ENCODE results near the gene BEST4.
A peak's percentile ranks its signal among the peaks of the same experiment; 100 is the strongest.
"Not testable (repeated sequence)": the region's sequence is repeated elsewhere in the genome, so short reads cannot be mapped to it uniquely, and the experiment has no call there.

BEST4 gene

DNA sequence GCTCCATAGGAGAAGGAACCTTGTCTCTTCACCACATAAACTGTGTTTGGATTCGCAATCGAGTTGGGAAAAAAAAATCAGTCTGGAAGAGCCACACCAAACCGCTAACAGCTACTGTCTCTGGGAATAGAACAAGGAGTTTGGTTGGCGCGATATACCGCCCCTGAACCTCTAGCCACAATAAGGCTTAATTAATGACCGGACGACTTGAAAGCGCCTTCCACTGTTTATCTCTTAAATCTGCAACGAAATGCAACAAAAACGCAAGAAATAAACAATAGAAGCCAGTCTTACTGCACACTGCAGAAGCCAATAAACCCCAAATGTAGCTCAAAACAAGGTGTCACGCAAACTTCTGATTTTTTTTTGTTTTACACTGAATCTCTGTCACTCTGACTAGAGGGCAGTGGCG, 31.2 kb upstream of the BEST4 start:
- DNase-seq (ENCODE audit: low read depth) = no peak

DNA sequence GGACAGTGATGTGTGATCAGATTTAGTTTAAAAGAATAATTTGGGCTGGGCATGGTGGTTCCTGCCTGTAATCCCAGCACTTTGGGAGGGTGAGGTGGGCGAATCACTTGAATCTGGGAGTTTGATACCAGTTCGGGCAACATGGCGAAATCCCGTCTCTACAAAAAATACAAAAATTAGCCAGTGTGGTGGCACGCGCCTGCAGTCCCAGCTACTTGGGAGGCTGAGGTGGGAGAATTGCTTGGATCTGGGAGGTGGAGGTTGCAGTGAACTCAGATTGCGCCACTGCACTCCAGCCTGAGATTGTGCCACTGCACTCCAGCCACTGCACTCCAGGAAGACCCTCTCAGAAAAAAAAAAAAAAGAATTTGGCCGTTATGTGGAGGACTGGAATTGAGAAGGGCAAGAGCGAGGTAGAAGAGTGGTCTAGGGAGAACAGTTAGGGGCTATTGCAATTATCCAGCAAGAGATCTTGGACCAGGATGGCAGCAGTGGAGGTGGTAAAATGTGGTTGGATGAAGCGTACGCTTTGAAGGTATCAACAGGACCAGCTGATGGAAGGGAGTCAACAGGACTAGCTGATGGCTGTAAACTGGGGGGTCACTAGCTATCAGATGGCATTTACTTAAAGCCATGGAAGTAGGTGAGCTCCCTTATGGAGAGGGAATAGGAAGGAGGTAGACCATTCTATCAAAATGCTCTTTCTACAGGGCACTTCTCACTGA, 30.0 kb upstream of the BEST4 start:
- no peak for DNase-seq (ENCODE audit: low read depth)

DNA sequence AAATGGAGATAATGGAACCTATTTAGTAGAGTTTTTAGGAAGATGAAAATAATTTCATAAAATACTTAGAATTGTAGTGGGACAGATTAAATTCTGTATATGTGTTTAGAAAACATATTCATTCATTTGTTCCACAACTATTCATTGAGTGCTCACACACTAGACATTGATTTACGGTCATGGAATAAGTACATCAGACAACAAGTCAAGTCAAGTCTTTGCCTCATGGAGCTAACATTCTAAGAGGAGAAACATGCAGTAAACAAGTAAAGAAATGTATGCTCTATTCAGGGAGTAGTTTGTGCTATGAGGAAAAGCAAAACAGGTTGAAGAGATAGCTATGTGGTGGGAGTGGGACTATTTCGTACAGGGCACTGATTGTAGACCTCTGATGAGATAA, 29.3 kb upstream of the BEST4 start:
- DNase-seq (ENCODE audit: low read depth) = no peak

DNA sequence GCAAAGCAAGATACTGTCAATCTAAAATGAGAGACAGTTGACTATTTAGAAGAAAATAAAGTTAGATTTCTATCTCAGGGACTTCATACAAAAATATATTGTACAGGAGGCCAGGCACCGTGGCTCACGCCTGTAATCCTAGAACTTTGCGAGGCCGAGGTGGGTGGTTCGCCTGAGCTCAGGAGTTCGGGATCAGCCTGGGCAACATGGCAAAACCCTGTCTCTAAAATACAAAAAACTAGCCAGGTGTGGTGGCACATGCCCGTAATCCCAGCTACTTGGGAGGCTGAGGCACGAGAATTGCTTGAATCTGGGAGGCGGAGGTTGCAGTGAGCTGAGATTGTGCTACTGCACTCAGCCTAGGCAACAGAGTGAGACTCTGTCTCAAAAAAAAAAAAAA, 28.0 kb upstream of the BEST4 start:
- not testable (repeated sequence) for DNase-seq (ENCODE audit: low read depth)

DNA sequence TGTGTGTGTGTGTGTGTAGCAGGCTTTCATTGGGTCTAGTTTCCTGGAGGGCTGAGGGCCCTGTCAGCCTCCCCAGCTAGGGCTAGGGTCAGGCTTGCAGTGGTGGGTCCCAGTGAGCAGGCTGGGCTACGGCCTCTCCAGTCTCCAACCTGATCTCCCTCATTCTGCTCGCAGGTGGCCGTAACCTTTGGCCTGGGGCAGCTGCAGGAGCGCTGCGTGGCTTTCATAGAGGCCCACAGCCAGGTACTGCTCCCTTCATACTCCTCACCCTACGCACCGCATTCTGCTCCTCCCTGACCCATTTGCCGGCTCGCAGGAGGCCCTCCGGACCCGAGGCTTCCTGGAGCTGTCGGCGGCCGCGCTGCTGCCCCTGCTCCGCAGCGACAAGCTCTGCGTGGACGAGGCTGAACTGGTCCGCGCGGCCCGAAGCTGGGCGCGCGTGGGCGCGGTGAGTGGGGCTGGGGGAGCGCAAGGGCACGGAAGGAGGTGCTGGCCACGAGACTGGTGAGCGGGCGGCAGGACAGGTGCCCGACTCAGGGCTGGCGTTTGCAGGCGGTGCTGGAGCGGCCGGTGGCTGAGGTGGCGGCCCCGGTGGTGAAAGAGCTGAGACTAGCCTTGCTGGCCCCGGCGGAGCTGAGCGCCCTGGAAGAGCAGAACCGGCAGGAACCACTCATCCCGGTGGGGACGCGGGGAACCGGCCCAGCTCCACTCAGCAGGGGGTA, 25.0 kb upstream of the BEST4 start:
- no peak for DNase-seq (ENCODE audit: low read depth)

DNA sequence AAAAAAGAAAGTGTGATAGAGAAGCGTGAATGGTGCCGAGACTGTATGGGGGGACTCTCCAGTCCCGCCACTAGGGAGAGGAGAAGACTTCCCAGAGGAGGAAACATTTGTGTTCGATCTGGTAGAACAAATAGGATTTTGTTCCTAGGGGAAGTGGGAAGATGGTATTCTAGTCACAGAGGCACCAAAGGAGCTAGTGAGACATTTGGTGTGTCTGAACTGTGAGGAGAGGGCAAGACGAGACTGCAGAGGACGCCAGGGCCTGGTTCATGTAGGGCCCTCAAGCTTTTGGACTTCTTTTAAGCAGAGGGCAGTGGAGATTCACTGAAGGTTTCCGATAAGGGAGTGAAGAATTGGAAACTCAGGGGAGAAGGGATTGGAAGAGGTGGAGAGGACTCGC, 23.3 kb upstream of the BEST4 start:
- no peak for DNase-seq (ENCODE audit: low read depth)

DNA sequence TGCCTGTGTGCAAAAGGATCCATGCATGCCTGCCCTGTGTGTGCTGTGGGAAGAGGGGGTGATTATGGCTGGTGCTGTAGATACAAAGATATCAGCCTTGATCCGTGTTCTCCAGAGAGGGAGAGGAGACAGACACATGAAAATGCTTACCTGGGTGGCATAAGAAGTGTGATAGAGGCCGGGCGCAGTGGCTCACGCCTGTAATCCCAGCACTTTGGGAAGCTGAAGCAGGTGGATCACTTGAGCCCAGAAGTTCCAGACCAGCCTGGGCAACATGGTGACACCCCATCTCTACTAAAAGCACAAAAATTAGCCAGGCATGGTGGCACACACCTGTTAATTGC, 22.8 kb upstream of the BEST4 start:
- not testable (repeated sequence) for DNase-seq (ENCODE audit: low read depth)

DNA sequence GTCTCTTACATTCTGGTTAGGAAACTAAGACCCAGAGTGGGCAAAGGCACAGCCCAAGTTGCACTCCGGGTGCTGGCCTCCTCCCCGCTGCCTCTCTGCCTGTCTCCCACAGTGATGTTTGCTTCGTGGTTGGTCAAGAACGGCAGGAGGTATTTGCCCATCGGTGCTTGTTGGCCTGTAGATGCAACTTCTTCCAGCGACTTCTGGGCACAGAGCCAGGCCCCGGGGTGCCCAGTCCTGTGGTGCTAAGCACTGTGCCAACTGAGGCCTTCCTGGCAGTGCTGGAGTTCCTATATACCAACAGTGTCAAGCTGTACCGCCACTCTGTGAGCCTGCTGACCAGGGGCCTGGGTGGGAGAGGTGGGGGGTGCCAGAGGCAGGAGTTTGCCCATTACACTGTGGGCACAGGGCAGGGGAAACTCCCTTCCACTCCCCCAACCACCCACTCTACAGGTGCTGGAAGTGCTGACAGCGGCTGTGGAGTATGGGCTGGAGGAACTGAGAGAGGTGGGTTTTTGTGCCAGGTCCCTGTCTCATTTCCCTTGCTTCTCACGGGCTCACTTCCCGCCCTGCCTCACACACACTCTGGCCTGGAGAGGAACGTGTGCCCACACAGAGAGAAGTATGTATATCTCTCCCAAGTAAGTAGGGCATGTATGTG, 22.3 kb upstream of the BEST4 start:
- no peak for DNase-seq (ENCODE audit: low read depth)

DNA sequence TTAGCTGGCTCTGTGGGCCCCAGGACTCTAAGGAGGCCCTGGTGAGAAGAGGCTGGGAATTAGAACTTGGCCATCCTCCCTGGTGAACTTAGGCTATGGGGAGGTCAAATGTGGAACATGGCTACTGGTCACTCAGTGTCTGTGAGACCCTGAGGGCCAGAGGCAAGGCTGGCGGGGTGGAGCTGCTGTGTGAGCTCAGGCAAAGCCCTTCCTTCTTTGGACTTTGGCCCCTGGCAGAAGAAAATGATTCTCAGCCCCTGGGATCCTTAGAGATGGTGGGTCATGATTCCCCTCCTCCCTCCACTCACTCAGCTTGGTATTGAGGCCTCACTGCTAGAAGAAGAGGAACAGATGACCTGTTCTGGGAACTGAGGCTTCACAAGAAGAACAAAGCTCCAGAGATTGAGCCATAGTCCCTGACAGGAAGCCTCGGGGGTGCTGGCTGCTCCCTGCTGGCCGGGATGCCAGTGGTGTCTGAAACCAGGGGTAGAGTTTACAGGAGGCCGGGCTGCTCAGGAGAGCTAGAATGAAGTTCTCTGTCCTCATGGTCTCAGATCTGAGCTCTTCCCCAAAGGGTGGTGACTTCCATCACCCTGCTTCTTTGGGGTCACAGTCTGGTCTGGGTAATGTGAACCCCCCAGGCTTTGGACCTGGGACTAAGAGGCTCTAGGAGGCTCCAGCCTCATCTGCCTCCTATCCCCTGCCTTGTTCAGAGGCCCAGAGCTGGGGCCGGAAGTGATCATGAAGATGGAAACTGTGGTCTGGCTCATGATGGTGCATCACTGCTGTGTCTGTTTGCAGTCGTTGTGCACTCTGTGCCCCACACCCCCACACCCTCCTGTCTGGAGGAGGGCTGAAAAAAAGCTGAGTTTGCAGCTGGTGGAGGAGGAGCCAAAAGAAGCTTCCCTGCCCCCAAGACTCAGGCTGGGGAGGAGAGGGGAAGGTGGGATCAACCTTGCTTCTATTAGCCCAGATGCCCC, 21.3 kb upstream of the BEST4 start:
- no peak for DNase-seq (ENCODE audit: low read depth)

DNA sequence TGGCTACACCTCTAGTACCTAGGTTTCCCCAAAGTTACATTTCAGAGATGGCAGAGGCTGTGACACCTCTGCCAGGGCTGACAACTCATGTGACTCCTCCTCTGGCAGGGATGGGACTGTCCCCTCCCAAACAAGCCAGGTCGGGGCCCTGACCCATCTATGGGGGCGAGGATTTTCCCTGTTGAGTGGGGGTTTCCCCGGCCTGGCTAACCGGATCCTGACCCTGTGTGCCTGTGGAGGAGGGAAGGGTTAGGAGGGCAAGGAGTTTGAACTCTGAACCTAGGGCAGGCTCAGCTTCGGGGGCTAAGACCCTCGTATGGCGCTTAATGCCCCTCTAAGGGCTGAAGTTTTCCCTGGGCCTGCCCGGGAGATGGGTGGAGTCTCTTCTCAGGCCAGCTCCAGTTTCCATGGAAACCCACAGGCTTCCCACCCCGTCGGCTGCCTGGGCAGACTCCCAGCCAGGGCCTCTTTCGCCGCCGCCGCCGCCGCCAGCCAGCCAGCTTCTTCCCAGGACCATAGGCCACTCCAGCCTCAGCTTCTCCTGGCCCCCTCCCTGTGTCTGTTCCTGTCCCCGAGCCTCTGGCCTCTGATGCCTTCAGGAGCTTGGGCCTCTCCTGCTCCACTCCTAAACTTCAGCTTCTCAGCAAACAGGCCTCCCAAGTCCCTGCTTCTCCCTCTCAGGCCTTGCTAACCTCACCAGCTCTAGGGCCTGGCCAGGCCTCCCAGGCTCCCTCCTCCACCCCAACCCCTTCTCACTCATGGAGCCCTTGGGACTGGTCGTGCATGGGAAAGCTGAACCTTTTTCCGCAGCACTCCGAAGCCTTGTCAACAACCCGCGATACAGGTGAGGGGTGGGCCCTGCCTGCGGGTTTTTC, 20.3 kb upstream of the BEST4 start, which contains the start of gene BTBD19:
Gene BTBD19, plus strand, starts transcription at position 461 of the 875 bp plus-strand sequence. Its CDS starts 298 bp downstream, at position 759.
- DNase-seq (ENCODE audit: low read depth) = no peak

DNA sequence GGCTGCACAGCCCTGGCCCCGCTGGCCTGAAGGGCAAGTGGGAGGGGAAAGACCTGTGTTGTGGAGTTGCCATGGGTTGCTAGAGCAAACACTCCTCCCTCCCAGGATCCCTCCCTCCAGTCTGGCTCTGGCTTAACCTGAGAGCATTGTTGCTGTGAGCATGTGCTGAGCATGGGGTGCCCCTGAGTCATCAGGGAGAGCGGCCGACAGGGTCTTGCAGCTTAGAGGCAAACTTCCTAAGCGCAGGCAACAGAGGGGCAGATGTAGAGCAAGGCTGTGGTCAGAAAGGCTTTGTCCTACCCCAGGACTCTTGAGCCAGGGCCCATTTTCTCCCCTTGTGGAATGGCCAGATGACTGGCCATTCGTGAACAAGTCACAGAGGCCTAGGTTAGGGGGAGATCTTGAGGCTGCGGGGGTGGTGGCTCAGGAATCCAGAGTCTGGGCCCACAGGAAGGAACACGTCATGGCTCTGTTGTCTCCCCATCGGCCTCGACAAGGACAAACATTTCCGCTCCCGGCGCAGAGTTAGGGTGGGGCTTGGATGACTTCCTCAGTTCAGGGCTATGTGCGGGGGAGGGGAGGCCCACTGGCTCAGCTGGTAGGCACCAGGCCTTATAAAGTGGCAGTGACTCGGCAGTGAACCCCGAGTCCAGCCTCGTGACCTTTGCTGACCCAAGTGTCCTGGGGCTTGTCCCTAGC, 19.5 kb upstream of the BEST4 start:
- peak; percentile 100 for DNase-seq (ENCODE audit: low read depth)

DNA sequence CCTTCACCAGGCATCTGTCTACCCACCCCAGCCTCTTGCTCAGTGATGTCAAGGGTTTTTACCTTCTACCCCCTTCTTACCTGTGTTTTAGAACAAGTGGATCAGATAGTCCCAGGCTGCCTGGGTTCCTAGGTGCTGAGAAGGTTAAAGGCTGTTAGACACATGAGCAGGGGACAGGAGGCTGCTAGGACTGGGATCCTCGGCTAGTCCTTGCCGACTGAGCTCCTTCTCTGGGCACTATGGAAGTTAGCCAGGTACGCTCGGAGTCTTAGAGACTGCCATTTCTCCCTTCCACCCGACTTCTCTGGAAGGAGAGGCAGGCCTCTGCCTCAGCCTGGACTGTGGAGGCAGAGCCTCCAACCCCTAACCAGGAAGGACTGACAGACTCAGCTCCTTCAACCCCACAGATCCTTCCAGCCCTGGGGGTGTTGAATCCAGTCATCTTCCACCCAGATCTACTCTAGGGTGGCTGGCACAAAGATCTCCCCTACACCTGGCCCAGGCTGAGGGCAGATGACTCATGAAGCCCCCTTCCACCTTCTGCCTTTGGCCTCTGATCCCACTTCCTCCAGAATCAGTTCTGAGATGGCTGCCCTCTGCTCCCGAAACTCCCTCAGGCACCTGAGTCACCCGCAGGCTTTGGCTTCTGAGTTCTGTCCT, 18.9 kb upstream of the BEST4 start, which contains the start of gene DYNLT4:
Gene DYNLT4, minus strand, starts transcription at position 648 of the 660 bp plus-strand sequence. CDS start 683 bp downstream, outside the sequence.
- DNase-seq (ENCODE audit: low read depth) = no peak

DNA sequence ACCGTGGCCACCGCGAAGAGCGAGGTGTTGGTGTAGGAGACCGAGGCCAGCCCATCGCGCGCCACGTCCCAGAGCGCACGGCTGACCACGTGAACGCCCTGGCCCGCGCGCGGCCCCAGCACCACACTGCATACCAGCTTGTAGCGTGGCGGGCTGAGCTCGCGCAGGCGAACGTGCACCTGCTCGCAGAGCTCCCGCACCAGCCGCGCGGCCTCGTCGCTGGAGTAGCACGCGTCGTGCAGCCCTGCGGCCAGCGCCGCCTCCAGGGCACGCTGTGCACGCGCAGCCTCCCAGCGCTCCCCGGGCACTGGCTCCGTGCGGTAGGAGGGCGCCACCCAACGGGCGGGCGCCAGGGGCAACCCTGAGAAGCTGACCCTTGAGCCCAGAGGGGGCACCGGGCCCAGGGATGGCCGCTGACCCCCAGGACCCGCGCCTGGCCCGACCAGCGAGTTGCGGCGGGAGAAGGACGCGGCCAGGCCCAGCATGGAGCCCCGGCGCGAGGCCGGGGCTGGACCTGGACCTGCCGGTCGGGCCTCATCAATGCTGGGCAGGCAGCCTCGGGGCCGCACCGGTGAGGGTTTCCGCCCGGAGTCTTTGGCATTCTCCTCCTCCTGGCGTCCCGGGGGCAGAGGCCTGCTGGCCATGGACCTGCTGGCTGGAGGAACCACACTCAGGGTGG, 18.2 kb upstream of the BEST4 start:
- no peak for DNase-seq (ENCODE audit: low read depth)

DNA sequence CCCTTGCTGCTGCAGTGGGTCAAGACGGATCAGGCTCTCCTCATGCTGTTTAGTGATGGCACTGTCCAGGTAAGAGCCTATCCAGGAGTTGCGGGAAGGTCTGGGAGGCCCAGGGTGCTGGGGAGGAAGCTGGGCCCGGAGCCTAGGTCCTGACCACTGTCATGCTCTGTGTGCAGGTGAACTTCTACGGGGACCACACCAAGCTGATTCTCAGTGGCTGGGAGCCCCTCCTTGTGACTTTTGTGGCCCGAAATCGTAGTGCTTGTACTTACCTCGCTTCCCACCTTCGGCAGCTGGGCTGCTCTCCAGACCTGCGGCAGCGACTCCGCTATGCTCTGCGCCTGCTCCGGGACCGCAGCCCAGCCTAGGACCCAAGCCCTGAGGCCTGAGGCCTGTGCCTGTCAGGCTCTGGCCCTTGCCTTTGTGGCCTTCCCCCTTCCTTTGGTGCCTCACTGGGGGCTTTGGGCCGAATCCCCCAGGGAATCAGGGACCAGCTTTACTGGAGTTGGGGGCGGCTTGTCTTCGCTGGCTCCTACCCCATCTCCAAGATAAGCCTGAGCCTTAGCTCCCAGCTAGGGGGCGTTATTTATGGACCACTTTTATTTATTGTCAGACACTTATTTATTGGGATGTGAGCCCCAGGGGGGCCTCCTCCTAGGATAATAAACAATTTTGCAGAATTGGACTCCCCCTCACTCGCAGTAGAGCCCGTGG, 17.5 kb upstream of the BEST4 start:
- DNase-seq (ENCODE audit: low read depth) = no peak

DNA sequence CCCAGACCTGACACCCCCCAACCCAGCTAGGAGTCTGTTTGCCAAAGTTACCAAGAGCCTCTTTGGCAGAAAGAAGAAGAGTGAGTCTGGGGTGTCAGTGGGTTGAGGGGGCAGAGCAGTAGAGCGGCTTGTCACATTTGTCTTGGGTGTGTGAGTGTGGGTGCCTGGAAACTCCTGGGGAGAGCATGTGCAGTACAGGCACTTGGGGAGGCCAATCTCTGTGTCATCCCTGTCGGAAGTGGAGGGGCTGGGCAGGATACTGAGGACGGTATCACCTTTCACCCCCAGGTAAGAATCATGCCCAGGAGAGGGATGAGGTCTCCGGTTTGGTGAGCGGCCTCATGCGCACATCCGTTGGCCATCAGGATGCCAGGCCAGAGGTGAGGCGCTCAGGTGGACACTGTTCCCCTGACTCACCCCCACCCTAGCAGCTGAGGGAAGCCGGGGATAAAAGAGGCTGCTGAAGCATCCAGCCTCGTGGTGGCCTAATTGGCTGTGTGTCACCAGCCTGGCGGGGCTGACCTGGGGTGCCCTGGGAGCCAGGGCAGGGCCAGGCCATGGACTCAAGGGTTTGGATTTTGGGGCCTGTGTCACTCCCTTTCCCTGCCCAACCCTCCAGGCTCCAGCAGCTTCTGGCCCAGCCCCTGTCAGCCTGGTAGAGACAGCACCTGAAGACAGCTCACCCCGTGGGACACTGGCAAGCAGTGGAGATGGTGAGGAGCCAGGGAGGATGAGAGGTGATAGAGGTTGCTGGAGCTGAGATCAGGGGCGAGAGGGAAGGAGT, 15.5 kb upstream of the BEST4 start:
- no peak for DNase-seq (ENCODE audit: low read depth)

DNA sequence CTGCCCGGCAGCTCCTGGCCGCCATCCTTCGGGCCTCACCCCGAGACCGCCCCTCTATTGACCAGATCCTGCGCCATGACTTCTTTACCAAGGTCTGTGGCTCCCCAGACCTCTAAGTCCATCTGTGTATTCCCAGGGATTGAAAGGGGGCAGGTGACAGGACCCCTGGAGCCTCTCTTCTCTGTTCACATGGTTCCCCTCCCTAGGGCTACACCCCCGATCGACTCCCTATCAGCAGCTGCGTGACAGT, 15.0 kb upstream of the BEST4 start:
- no peak for DNase-seq (ENCODE audit: low read depth)

DNA sequence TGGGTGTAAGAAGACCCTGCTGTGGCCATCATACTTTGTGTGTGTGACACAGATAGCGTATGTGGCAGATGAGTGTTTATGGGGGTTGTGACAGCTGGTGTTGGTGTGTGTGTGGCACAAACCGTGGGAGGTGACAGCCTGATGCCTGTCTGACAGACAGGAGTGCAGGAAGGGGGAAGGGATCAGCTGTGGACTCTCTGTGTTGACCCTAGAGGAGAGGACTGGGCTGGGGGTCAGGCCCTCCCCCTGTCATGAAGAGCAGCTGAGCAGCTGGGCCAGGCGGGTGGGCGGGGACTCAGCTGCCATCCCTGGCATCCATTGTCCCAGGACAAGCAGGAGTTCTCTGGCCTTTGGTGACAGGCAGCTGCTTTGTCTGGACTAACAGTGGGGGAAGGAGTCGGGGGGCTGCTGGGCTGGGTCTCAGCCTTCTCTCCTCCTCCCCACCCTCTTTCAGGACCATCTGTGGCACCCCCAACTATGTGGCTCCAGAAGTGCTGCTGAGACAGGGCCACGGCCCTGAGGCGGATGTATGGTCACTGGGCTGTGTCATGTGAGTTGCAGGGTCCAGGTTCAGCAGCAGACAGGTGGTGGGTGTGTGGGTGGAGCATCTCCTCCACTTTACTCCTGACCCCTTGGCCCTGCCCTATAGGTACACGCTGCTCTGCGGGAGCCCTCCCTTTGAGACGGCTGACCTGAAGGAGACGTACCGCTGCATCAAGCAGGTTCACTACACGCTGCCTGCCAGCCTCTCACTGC, 14.5 kb upstream of the BEST4 start:
- no peak for DNase-seq (ENCODE audit: low read depth)

All from HS-27A (cell line).